HepG2 (cell line): ENCODE results near the gene LIPA. TPM values are rescaled to one million over a fixed set of nuclear protein-coding genes. Genes with fewer than 3 reads are reported as not detected.

Source experiments
- GATAD2A ChIP-seq: IDR thresholded peaks from 2 replicates; pipeline ENCODE4 v1.6.1; 2016
- IRF2 ChIP-seq: IDR thresholded peaks from 2 replicates; pipeline ENCODE4 v1.6.1; 2018; ENCODE audit warnings: missing genetic modification reagents, missing compliant biosample characterization
- NFYC ChIP-seq: IDR thresholded peaks from 2 replicates; pipeline ENCODE4 v1.6.1; 2016; ENCODE audit warnings: missing genetic modification reagents, missing compliant biosample characterization
- SMYD3 ChIP-seq: sonication (generic); formaldehyde crosslinking; IDR thresholded peaks from 2 replicates; pipeline ENCODE4 v1.8.1; 2023; ENCODE audit warnings: mild to moderate bottlenecking, missing genetic modification reagents
- SOX6 ChIP-seq, 2 experiments: fragments of 450-650 bp in 1 of 2; sonication (generic) in 1 of 2; formaldehyde crosslinking in 1 of 2; IDR thresholded peaks; 2 replicates each; pipeline versions ENCODE4 v1.4.0 to v1.6.1; 2017 to 2020; ENCODE audit warnings: antibody characterized with exemption in 1 of 2, mild to moderate bottlenecking in 1 of 2, missing genetic modification reagents in 1 of 2
- SP1 ChIP-seq, 2 experiments: fragments of 450-650 bp in 1 of 2; sonication (generic) in 1 of 2; formaldehyde crosslinking in 1 of 2; IDR thresholded peaks; 2 replicates each; pipeline versions ENCODE4 v1.4.0 to v1.6.1; 2016 to 2020; ENCODE audit warnings: missing genetic modification reagents in 1 of 2
- YEATS2 ChIP-seq: sonication (generic); formaldehyde crosslinking; IDR thresholded peaks from 2 replicates; pipeline ENCODE4 v1.4.0; 2020; ENCODE audit warnings: missing genetic modification reagents, borderline replicate concordance
- ZFX ChIP-seq: sonication (generic); formaldehyde crosslinking; IDR thresholded peaks from 2 replicates; pipeline ENCODE4 v1.4.0; 2020; ENCODE audit warnings: mild to moderate bottlenecking, low read depth, missing genetic modification reagents, moderate library complexity
- ZFY ChIP-seq: sonication (generic); formaldehyde crosslinking; IDR thresholded peaks from 2 replicates; pipeline ENCODE4 v1.4.0; 2020; ENCODE audit warnings: missing genetic modification reagents
- ZNF335 ChIP-seq: sonication (generic); formaldehyde crosslinking; IDR thresholded peaks from 2 replicates; pipeline ENCODE4 v1.4.0; 2020; ENCODE audit warnings: missing genetic modification reagents
- ZNF441 ChIP-seq: sonication (generic); formaldehyde crosslinking; IDR thresholded peaks from 2 replicates; pipeline ENCODE4 v1.7.0; 2021; ENCODE audit warnings: missing genetic modification reagents, borderline replicate concordance
- ZNF512 ChIP-seq: sonication (generic); formaldehyde crosslinking; IDR thresholded peaks from 2 replicates; pipeline ENCODE4 v1.4.0; 2020; ENCODE audit warnings: mild to moderate bottlenecking, missing genetic modification reagents
- ZNF569 ChIP-seq: sonication (generic); formaldehyde crosslinking; IDR thresholded peaks from 2 replicates; pipeline ENCODE4 v1.5.0; 2020; ENCODE audit warnings: mild to moderate bottlenecking, missing genetic modification reagents, moderate library complexity, borderline replicate concordance
- ZNF605 ChIP-seq: sonication (generic); formaldehyde crosslinking; IDR thresholded peaks from 2 replicates; pipeline ENCODE4 v1.8.0; 2022; ENCODE audit warnings: mild to moderate bottlenecking, missing genetic modification reagents
- ZNF709 ChIP-seq: sonication (generic); formaldehyde crosslinking; IDR thresholded peaks from 2 replicates; pipeline ENCODE4 v1.5.0; 2020; ENCODE audit warnings: mild to moderate bottlenecking, missing genetic modification reagents
- polyA plus RNA-seq, 8 experiments: library from polyadenylated mRNA; depleted of rRNA in 3 of 8; stranded (reverse) in 7 of 8; unstranded in 1 of 8; fragments of >200 nt; fragmentation: Illumina TruSeq in 4 of 8; extraction: Trizol in 4 of 8; gene quantifications; 2 replicates each; pipeline versions ENCODE4 v1.2.1 to v1.2.3, GENCODE V29; 2011 to 2016; ENCODE audit warnings: low read depth in 4 of 8, missing spikeins in 1 of 8, mixed read lengths in 1 of 8; ENCODE audit not compliant: insufficient read depth in 1 of 8
- total RNA-seq, 5 experiments: library from RNA; depleted of rRNA; stranded (reverse); fragments of >200 nt; fragmentation: Illumina TruSeq; extraction: Trizol; gene quantifications; 2 replicates each; pipeline ENCODE4 v1.2.3, GENCODE V29; 2016; ENCODE audit warnings: low read depth in 1 of 5
- TF ChIP-seq, protein P1 (sequence below): sonication (generic); formaldehyde crosslinking; IDR thresholded peaks from 2 replicates; pipeline ENCODE4 v1.4.0; 2020; ENCODE audit warnings: missing genetic modification reagents
- TF ChIP-seq, protein P2 (sequence below): fragments of 450-650 bp; IDR thresholded peaks from 2 replicates; pipeline ENCODE4 v1.6.1; 2017
- TF ChIP-seq, protein P3 (sequence below): sonication (generic); formaldehyde crosslinking; IDR thresholded peaks from 2 replicates; pipeline ENCODE4 v1.5.0; 2020; ENCODE audit warnings: missing genetic modification reagents, mild to moderate bottlenecking, borderline replicate concordance
- TF ChIP-seq, protein P4 (sequence below): IDR thresholded peaks from 2 replicates; pipeline ENCODE4 v1.6.1; 2012; ENCODE audit warnings: low read depth, low read length, improper control_type of control experiment
- TF ChIP-seq, protein P5 (sequence below): sonication (generic); formaldehyde crosslinking; IDR thresholded peaks from 2 replicates; pipeline ENCODE4 v1.4.0; 2020; ENCODE audit warnings: missing genetic modification reagents

The LIPA gene
- total and polyA plus RNA-seq, 2 of the 13 experiments (the other 11 are each of a cell fraction or from before 2014, with no cell fraction given): 57.1 to 79.5 TPM

- TF ChIP-seq, protein P1, sequence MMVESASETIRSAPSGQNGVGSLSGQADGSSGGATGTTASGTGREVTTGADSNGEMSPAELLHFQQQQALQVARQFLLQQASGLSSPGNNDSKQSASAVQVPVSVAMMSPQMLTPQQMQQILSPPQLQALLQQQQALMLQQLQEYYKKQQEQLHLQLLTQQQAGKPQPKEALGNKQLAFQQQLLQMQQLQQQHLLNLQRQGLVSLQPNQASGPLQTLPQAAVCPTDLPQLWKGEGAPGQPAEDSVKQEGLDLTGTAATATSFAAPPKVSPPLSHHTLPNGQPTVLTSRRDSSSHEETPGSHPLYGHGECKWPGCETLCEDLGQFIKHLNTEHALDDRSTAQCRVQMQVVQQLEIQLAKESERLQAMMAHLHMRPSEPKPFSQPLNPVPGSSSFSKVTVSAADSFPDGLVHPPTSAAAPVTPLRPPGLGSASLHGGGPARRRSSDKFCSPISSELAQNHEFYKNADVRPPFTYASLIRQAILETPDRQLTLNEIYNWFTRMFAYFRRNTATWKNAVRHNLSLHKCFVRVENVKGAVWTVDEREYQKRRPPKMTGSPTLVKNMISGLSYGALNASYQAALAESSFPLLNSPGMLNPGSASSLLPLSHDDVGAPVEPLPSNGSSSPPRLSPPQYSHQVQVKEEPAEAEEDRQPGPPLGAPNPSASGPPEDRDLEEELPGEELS (CRISPR knock-in tag): 0 out of 2 replicates have a peak, but pooled peaks have one; percentile 4
- no peak for TF ChIP-seq SOX6 (IDR thresholded peaks at IDR 0.05)
- TF ChIP-seq SOX6 (CRISPR knock-in tag; IDR thresholded peaks at IDR 0.05): peak; percentile 12; the same call in 1 of the 2 replicates
- TF ChIP-seq ZNF709 (CRISPR knock-in tag): 0 out of 2 replicates have a peak, but pooled peaks have one; percentile 43
- peak; percentile 95 for TF ChIP-seq ZNF441 (CRISPR knock-in tag)
- no peak for TF ChIP-seq ZNF512 (CRISPR knock-in tag)
- TF ChIP-seq SMYD3 (CRISPR knock-in tag): no peak
- TF ChIP-seq ZFY (CRISPR knock-in tag): peak; percentile 69
- TF ChIP-seq YEATS2 (CRISPR knock-in tag): no peak
- peak; percentile 70 for TF ChIP-seq ZFX (CRISPR knock-in tag)
- TF ChIP-seq IRF2: no peak; the same call in 1 of the 2 replicates
- no peak for TF ChIP-seq ZNF569 (CRISPR knock-in tag)
- peak; percentile 82; the same call in 1 of the 2 replicates for TF ChIP-seq ZNF335 (CRISPR knock-in tag)
- TF ChIP-seq, protein P2, sequence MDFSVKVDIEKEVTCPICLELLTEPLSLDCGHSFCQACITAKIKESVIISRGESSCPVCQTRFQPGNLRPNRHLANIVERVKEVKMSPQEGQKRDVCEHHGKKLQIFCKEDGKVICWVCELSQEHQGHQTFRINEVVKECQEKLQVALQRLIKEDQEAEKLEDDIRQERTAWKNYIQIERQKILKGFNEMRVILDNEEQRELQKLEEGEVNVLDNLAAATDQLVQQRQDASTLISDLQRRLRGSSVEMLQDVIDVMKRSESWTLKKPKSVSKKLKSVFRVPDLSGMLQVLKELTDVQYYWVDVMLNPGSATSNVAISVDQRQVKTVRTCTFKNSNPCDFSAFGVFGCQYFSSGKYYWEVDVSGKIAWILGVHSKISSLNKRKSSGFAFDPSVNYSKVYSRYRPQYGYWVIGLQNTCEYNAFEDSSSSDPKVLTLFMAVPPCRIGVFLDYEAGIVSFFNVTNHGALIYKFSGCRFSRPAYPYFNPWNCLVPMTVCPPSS: no peak
- TF ChIP-seq, protein P3, sequence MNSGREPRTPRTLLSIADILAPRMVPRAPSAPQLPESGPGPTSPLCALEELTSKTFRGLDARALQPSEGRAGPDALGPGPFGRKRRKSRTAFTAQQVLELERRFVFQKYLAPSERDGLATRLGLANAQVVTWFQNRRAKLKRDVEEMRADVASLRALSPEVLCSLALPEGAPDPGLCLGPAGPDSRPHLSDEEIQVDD (CRISPR knock-in tag): 0 out of 2 replicates have a peak, but pooled peaks have one; percentile 7
- TF ChIP-seq GATAD2A (CRISPR knock-in tag): 0 out of 2 replicates have a peak, but pooled peaks have one; percentile 6
- TF ChIP-seq, protein P4, sequence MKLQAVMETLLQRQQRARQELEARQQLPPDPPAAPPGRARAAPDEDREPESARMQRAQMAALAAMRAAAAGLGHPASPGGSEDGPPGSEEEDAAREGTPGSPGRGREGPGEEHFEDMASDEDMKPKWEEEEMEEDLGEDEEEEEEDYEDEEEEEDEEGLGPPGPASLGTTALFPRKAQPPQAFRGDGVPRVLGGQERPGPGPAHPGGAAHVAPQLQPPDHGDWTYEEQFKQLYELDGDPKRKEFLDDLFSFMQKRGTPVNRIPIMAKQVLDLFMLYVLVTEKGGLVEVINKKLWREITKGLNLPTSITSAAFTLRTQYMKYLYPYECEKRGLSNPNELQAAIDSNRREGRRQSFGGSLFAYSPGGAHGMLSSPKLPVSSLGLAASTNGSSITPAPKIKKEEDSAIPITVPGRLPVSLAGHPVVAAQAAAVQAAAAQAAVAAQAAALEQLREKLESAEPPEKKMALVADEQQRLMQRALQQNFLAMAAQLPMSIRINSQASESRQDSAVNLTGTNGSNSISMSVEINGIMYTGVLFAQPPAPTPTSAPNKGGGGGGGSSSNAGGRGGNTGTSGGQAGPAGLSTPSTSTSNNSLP: 0 out of 2 replicates have a peak, but pooled peaks have one; percentile 23
- TF ChIP-seq SP1 (IDR thresholded peaks at IDR 0.05): no peak
- peak; percentile 6; the same call in 1 of the 2 replicates for TF ChIP-seq SP1 (CRISPR knock-in tag; IDR thresholded peaks at IDR 0.05)
- TF ChIP-seq NFYC (CRISPR knock-in tag): peak; percentile 76
- TF ChIP-seq, protein P5, sequence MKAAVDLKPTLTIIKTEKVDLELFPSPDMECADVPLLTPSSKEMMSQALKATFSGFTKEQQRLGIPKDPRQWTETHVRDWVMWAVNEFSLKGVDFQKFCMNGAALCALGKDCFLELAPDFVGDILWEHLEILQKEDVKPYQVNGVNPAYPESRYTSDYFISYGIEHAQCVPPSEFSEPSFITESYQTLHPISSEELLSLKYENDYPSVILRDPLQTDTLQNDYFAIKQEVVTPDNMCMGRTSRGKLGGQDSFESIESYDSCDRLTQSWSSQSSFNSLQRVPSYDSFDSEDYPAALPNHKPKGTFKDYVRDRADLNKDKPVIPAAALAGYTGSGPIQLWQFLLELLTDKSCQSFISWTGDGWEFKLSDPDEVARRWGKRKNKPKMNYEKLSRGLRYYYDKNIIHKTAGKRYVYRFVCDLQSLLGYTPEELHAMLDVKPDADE (CRISPR knock-in tag): no peak
- no peak for TF ChIP-seq ZNF605 (CRISPR knock-in tag)
These were observed at the start of gene LIPA (continued) for GRCh38 chr10:89251409-89252224.
